HPDE6-E6E7 (cell line): ENCODE data around the gene MYOZ2.
"Not testable (repeated sequence)": the region's sequence is repeated elsewhere in the genome, so short reads cannot be mapped to it uniquely, and the experiment has no call there.

ENCODE experiments used
- DNase-seq: peaks from one replicate; pipeline ENCODE4 v3.0.0; 2011; ENCODE audit warnings: missing footprints; ENCODE audit errors: extremely low spot score

The MYOZ2 gene

DNA sequence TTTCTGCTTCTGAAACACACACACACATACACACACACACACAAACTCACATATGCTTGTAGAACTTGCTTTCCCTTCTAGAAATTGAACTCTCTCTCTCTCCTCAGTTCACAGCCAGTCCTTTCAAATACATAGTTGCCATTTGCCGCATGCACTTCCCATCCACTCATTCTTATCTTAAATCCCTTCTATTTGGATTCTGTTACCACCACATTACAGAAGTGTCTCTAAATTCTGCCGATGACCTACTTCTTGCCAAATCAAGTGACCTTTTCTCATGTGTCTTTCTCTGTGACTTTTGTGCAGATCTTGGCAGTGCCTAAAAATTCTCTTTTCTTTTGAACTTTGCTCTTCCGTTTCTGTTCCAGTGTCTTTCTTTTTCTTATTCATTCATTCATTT, 7.5 kb upstream of the MYOZ2 start:
- DNase-seq = no peak

DNA sequence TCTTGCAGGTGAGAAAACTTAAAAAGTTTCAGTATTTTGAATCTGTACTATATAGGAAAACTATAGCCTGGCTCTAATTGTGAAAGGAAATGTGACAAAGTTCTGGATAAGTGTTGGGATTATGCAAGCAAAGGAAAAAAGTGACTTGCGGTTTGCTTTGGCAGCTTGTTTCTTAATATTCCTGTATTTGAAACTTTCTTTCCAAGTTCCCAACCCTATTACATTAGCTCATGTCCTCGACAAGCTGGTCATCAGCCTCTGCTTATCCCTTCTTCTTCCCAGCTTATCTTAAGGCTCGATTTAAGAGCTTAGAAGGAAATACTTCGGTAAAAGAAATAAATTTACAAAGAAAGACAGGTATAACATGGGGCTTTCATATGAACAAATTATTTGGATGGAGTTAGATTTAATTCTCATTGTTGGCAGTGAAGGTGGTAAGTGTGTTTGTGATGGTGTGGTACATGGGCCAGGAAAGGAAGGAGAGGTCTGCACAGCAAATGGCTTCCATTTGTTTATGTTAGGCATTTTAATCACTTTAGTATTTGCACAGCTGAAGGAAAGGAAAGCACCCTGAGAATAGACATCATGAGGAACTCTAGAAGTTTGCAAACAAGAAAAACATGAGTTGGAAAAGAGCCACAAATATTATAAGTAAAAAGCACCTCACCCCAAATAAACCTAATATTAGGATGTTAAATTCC, 5.1 kb upstream of the MYOZ2 start:
- no peak for DNase-seq

DNA sequence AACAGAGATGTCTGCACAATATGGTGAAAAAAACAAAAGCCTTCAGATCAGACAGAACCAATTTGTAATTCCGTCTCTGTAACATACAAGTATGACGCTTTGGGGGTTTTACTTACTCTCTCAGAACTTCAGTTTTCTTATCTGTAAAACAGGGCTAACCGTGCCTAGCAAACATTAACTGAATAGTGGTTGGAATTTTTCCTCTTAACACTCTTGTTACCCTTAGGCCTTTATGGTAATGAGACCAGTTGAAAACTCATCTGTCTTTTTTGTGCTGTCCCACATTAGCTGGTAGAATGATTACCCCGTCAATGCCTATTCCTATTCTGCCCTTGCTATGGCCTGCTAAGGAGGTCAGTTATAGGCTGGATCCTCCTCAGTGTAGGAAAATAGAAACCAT, 4.5 kb upstream of the MYOZ2 start:
- DNase-seq = no peak

DNA sequence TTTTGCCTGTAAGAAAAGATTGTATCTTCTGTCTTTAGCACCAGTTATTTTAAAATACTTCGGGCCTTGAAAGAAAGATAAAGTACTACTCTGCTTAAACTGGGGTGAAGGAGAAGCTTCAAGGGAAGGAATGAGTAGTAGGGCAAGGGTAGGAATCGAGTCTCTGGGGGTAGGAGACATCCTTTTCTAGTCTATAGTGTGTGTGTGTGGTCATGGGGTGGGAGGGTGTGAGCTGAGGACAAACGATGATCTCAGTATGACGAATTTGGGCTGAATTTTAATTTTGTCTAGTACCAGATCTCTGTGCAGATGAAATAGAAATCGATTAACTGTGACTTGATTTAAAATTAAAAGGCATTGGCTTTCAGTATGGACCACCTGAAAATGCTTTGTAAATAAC, 3.3 kb upstream of the MYOZ2 start:
- DNase-seq = no peak

DNA sequence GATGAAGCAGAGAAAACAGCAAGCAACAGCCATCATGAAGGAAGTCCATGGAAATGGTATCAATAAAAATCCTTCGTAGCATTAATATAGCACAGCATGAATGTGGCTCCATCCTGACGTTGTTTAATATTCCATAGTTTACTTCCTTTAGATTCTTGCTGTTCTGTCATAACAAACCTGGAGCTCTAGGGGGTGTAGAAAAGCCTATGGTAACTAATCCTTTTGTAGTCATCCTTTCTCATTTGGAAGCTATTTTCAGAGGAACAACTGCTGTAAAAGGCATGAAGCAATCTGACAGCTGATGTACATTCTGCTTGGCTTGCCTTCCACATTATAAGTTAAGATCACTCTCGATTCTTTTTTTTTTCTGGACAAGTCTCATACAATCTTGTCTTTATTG, 914 bp downstream of the MYOZ2 start:
- DNase-seq = no peak

DNA sequence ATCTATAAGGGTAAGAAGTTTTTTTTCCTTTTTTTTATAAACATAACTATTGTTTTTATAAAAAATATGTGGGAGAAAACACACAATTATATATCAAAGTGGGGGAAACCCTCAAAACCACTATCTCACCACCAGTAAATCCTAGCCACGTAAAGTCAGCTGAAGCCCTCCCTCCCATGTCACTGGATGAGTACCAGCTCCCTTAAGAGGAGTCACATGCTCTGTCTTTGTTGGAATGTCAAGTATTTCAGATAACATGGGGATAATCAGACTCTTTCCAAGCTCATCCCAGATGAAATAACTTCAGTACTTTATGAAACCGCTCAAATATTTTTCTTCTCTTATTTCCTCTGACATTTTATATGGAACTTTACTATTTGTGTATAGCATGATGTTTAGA, 2.4 kb downstream of the MYOZ2 start:
- DNase-seq = no peak

DNA sequence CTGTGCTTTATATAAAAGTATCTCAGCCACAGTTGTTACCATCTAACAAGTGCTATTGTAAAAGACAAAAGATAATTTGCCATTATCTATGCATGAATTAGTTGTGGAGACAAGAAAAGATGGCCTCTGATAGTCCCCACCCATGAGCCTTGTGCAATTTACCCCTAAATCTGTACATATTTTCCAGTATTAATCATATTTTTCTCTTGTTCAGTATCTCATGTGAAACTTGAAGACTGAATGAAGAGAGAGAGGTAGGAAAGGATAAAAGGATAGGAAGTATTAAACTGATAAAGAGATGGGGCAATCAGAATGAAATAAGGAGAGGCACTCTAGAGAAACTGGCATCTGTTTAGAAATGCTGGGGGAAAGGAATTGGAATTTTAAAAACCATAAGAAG, 3.7 kb downstream of the MYOZ2 start:
- DNase-seq = no peak

DNA sequence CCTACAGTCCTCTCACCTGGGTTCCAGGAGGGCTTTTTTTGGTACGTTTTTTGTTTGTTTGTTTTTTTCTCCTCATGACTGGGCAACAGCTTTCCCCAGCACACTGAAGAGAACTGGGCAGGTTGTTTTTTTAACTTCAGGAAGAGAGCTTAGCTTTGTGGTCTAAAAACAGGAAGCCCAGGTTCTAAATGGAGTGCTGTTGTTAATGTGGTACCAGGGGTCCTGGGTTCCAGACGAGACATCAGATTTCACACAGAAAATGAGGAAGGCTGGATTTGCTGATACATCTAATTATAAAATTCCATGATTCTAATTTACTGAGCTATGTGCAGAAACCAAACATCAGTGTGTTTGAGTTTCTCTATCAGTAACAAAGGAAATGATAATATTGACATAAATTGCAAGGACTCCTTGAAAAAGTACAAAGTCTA, 4.2 kb downstream of the MYOZ2 start:
- DNase-seq = no peak

DNA sequence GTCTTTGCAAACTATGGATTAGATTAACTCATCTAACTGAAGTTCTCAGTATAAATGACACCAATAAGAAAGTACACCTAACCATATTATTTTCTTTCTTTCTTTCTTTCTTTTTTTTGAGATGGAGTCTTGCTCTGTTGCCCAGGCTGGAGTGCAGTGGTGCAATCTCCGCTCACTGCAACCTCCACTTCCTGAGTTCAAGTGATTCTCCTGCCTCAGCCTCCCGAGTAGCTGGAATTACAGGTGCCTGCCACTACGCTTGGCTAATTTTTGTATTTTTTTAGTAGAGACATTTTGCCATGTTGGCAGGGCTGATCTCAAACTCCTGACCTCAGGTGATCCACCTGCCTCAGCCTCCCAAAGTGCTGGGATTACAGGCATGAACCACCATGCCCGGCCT, 5.7 kb downstream of the MYOZ2 start:
- DNase-seq = not testable (repeated sequence)

DNA sequence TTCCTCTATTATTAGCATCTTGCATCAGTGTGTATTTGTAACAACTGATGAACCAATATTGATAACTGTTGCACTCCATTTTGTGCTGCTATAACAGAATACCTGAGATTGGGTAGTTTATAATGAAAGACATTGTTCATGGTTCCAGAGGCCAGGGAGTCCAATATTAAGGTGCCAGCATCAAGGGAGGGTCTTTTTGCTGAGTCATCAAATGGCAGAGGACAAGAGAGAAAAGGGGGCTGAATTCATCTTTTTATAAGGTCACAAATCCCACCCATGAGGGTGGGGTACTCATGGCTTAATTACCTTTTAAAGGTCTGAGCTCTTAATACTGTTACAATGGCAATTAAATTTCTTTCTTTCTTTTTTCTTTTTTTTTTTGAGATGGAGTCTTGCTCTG, 7.2 kb downstream of the MYOZ2 start:
- DNase-seq = no peak

DNA sequence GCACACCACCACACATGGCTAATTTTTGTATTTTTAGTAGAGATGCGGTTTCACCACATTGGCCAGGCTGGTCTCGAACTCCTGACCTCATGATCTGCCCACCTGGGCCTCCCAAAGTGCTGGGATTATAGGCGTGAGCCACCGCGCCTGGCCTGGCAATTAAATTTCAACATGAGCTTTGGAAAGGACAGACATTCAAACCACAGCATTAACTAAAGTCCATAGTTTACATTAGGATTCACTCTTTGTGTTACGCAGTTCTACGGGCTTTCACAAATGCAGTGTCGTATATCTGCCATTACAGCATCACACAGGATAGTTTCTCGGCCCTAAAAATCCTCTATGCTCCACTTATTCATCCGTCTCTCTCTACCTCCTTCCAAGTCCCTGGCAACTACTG, 7.7 kb downstream of the MYOZ2 start:
- DNase-seq = not testable (repeated sequence)

DNA sequence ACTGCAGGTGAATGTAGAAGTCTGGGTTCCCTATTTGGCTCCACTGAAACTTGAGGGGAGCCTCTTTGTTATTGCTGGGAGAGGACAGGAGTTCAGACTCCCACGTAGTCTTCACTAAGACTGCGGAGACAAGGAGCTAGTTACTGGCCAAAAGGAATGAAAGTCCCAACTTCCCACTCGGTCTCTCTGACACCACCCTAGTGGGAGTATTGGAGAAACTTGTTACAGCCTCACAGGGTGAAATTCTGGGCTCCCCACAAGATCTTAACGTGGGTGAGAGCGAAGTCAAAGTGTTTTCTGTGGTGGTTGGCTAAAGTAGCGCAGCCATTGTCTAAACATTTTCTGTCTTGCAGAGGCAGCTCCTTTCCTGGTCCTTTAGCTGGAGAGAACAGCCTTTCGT, 13.5 kb downstream of the MYOZ2 start:
- no peak for DNase-seq

DNA sequence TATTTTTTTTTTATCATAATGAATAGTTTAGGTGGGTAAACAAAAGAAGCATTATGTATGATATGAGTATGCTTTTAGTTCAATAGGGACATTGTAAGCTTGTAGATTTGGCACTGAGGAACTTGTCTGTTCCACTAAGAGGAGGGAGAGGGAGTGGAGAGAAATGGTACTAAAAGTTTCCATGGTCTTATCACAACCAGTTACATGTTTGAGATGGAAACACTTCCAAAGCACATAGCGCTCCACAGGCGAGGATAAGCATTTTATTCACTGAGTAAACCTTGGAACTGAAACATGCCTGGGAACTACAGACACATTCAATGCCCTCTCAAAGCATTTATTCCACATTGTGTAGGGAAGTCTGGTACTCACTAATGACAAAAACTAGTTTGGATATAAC, 15.5 kb downstream of the MYOZ2 start:
- DNase-seq = no peak

DNA sequence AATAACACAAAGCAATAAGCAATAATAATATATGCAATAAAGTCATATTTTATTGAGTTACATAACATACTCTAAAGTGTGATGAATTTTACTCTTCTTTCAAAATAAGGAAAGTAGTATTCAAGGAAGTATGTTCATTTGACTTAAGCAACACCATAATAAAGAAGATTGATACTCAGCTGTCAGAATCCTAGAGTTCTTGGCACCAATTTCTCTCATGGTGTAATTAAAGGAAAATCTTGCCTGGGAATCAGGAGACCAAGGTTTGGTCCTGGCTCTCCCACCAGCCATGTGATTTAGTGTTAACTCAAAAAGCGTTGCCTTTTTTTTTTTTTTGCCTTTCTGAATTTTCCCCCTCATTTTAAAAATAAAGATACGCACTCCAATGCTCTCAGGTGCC, 17.1 kb downstream of the MYOZ2 start:
- DNase-seq = no peak

DNA sequence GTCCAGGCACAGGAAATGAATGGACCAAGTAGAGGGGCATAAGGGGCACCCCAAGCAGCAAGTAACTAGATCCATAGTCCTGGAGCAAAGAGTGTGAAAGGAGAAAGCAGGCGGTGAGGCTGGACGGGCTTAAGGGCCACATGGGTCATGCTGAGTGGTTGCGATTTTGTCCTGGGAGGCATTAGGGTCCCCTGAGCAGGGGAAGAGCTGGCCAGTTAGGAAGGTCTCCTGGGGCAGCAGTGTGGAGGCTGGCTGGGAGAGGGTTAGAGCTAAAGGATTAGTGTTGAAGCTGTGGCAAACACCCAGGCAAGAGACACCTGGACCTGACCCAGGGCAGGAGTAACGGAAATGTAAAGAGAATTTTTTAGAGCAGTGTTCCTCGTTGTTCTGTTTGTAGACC, 26.5 kb downstream of the MYOZ2 start:
- no peak for DNase-seq

DNA sequence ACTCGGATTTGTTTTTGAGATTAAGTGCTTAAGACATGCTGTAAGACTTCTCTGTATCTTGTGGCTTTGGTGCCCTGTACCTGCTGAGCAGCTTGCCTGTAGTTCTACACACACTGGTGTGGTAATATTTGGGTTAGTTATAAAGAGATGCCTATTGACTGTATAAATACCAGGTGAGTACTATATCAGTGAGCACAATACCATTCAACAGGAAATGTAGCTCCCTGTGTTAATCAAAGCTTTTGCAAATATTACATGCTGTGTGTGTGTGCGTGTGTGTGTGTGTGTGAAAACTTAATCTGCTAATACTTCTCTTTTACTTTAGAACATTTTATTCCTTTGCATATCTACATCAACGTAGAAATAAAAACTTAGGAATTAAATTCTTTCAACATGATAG, 30.1 kb downstream of the MYOZ2 start:
- DNase-seq = no peak

DNA sequence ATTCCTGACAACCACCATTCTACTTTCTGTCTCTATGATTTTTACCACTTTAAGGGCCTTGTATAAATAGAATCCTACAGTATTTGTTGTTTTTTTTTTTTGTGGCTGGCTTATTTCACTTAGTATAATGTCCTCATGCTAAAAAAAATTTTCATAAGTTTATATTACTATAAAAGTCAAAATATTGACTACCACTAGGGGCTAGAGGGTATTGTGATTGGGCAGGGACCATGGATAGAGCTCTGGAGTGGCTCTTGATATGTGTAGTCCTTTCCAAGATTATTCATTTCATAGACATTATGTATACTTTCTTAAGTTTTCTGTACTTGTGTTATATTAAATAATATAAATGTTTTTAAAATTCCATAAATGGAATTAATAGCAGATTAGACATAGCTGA, 34.6 kb downstream of the MYOZ2 start:
- no peak for DNase-seq

DNA sequence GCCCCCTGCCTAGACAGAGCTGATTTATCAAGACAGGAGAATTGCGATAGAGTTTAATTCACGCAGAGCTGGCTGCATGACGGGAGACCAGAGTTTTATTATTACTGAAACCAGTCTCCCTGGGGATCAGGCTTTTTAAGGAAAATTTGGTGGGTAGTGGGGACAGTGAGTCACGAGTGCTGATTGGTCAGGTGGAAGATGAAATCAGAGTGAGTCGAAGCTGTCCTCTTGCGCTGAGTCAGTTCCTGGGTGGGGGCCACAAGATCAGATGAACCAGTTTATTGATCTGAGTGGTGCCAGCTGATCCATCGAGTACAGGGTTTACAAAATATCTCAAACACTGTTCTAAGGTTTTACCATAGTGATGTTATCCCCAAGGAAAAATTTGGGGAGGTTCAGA, 36.6 kb downstream of the MYOZ2 start:
- DNase-seq = no peak

DNA sequence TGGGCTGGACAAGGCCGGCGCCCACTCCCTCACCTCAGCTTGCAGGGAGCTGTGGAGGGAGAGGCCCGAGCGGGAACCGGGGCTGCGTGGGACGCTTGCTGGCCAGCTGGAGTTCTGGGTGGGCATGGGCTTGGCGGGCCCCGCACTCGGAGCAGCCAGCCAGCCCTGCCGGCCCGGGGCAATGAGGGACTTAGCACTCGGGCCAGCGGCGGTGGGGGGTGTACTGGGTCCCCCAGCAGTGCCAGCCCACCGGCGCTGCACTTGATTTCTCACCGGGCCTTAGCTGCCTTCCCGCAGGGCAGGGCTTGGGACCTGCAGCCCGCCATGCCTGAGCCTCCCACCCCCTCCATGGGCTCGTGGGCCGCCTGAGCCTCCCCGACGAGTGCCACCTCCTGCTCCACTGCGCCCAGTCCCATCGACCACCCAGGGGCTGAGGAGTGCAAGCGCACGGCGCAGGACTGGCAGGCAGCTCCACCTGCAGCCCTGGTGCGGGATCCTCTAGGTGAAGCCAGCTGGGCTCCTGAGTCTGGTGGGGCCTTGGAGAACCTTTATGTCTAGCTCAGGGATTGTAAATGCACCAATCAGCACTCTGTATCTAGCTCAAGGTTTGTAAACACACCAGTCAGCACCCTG, 38.2 kb downstream of the MYOZ2 start:
- DNase-seq = not testable (repeated sequence)

DNA sequence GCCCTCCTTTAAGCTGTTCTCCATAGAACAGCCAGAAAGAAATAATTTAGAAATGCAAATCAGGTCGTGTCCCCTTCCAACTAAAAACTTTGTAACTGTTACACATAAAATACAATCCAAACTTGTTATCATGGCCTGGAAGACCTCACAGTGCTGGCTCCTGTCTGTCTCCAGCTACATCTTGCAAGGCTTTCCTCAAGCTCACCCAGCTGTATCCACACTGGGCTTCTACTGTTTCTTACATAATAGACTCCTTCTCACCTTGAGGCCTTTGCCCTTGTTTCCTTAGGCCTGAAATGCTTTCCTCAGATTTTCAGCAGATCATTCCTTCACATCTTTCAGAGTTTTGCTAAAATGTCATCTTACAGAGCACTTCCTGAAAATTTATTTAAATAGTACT, 43.4 kb downstream of the MYOZ2 start:
- DNase-seq = no peak

DNA sequence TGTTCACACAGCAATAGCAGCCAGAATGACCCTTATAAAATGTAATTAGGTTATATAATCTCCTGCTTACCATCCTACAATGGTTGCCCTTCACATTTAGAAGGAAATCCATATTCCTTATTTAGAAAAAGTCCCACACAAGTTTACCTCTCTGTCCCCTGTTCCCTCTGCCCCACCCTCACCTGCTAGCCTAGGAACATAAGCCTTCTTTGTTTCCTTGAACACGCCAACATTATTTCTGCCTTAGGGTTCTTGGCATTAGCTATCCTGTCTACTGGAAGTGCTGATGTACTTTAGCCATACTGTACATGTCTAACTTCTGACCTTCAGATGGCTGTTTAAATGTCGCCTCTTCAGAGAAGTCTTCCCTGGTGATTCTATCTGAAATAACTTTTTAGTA, 48.5 kb downstream of the MYOZ2 start:
- no peak for DNase-seq

DNA sequence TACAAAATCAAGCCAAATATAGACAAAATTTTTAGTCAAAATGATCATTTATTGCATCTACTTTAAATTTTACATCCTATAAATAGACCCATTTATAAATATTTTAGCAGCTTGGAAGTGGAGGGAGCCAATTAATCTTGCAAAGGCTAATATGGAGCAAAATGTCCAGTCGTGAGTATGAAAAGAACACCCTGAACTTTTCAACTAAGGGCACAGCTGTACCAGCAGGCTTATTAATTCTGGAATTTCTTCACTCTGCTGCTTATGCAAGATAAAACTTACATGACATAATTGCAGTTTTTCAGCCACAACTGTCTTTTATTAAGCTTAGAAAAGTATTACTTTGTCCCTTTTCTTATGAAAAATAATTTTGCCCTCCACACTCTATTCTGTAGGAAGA, 54.0 kb downstream of the MYOZ2 start:
- DNase-seq = no peak

DNA sequence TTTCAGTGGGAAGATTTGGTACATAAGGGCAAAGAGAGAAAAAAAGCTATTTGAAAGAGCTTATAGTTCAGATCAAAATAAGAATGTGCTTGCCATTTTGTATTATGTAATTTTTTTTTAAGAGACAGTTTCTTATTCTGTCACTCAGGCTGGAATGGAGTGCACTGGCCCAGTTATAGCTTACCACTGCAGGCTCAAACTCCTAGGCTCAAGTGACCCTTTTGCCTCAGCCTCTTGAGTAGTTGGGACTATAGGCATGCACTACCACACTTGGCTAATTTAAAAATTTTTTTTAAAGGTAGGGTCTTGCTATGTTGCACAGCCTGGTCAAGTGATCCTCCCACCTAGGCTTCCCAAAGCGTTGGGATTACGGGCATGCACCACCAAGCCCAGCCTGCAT, 54.7 kb downstream of the MYOZ2 start:
- DNase-seq = no peak

DNA sequence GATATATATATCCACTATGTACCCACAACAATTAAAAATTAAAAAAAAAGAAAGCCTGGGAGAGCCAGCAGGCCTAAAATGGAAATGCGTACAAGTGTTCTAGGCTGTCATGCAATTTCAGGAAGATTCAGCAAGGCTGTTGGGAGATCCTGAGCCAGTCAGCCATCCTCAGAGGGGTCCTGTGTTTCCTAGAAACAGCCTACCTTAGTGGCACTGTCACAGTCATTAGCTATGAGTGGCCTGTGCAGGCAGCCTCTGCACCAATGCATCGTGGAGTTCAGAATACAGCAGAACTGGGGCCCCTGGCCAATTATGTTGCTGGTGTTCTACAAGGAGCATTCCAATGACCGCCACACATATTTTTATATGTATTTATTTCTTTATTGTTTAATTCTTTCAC, 55.9 kb downstream of the MYOZ2 start:
- no peak for DNase-seq
